22Rv1 (cell line): ENCODE measurements around the gene SAE1.
A peak's percentile ranks its signal among the peaks of the same experiment; 100 is the strongest.

Source experiments
- ZFX ChIP-seq: fragments of 450-650 bp; IDR thresholded peaks from 2 replicates; pipeline ENCODE4 v1.6.1; 2017; ENCODE audit warnings: antibody characterized with exemption, borderline replicate concordance
- TF ChIP-seq, protein P1 (sequence below): fragments of 450-650 bp; IDR thresholded peaks from 2 replicates; pipeline ENCODE4 v1.5.1; 2017; ENCODE audit warnings: mild to moderate bottlenecking

DNA sequence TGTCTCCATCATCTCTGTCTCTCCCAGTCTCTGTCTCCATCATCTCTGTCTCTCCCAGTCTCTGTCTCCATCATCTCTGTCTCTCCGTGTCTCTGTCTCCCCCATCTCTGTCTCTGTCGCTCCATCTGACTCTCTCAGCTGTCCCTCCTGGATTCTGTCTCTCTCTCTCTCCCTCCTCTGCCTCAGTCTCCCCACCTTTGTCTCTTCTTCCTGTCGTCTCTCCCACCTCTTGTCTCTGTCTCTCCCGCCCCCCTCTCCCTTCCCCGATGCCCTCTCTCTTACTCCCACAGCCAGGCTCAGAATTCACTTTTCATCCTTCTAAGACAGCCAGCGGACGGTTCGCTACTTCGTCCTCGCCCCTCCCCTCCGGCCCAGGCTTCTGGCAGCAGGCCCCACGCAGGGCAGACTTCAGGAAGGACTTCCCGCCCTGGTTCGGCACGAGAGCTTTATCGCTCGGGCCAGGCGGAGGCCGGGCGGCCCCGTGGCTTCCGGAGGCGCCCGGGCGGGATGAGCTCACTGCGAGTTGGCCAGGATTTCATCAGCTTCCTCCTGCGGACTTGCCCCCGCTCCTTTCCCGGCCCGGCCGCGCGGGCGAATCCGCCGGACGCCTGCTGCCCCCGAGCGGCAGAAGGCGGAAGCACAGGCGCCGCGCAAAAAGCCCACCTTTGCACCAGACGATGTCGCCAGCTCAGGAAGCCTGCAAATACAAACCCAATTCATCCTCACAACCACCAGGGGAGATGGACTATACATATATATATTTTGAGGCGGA is 113.3 kb downstream of the SAE1 start:
- TF ChIP-seq, protein P1, sequence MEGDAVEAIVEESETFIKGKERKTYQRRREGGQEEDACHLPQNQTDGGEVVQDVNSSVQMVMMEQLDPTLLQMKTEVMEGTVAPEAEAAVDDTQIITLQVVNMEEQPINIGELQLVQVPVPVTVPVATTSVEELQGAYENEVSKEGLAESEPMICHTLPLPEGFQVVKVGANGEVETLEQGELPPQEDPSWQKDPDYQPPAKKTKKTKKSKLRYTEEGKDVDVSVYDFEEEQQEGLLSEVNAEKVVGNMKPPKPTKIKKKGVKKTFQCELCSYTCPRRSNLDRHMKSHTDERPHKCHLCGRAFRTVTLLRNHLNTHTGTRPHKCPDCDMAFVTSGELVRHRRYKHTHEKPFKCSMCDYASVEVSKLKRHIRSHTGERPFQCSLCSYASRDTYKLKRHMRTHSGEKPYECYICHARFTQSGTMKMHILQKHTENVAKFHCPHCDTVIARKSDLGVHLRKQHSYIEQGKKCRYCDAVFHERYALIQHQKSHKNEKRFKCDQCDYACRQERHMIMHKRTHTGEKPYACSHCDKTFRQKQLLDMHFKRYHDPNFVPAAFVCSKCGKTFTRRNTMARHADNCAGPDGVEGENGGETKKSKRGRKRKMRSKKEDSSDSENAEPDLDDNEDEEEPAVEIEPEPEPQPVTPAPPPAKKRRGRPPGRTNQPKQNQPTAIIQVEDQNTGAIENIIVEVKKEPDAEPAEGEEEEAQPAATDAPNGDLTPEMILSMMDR: peak; percentile 97
- no peak for TF ChIP-seq ZFX
